ENCODE measurements around the gene HAT1. TPM values are rescaled to one million over a fixed set of nuclear protein-coding genes. Genes with fewer than 3 reads are reported as not detected.

HAT1 gene
- total and polyA plus RNA-seq, 10 of the 15 experiments (the other 5 are each of a cell fraction or from before 2014, with no cell fraction given) = 60.0 to 225 (median 130) TPM

GRCh38 chr2:171922230-171923022, at the start of gene HAT1 (continued):
- TF ChIP-seq REST (IDR thresholded peaks at IDR 0.05; ENCODE audit: low read depth, low read length) (no peak), WRNIP1 (IDR thresholded peaks at IDR 0.05; ENCODE audit: borderline replicate concordance, low read depth, low read length) (0 out of 2 replicates have a peak, but pooled peaks have one; percentile 45), BCL3 (IDR thresholded peaks at IDR 0.05; ENCODE audit: borderline replicate concordance, insufficient read depth, low read depth, low read length, poor library complexity, severe bottlenecking) (no peak), RB1 (IDR thresholded peaks at IDR 0.05; ENCODE audit: borderline replicate concordance) (peak; percentile 97), BMI1 (IDR thresholded peaks at IDR 0.05; ENCODE audit: borderline replicate concordance) (peak; percentile 83; the same call in 1 of the 2 replicates), RUNX3 (IDR thresholded peaks at IDR 0.05; ENCODE audit: low read length) (peak; percentile 61; the same call in 1 of the 2 replicates), NFYB (IDR thresholded peaks at IDR 0.05; ENCODE audit: insufficient read depth, low read depth, low read length) (peak; percentile 57; the same call in 1 of the 2 replicates), NR2C2 (IDR thresholded peaks at IDR 0.05; ENCODE audit: borderline replicate concordance, control insufficient read depth, insufficient read length, low read depth) (no peak), ATF7 (IDR thresholded peaks at IDR 0.05; ENCODE audit: low read depth) (peak; percentile 93), RCOR1 (conservative IDR thresholded peaks at IDR 0.05; ENCODE audit: low read depth, low read length) (0 out of 2 replicates have a peak, but pooled peaks have one; percentile 31), RFX5 (IDR thresholded peaks at IDR 0.05; ENCODE audit: low read depth, low read length) (0 out of 2 replicates have a peak, but pooled peaks have one; percentile 58), HDGF (IDR thresholded peaks at IDR 0.05) (no peak), CHD2 (IDR thresholded peaks at IDR 0.05; ENCODE audit: borderline replicate concordance, low read depth, low read length) (peak; percentile 46; the same call in 1 of the 2 replicates), MAX (IDR thresholded peaks at IDR 0.05; ENCODE audit: low read depth, low read length) (peak; percentile 65), POLR2AphosphoS2 (IDR thresholded peaks at IDR 0.05; ENCODE audit: low read depth, low read length) (0 out of 2 replicates have a peak, but pooled peaks have one; percentile 15), SMAD5 (IDR thresholded peaks at IDR 0.05; ENCODE audit: low read depth) (0 out of 2 replicates have a peak, but pooled peaks have one; percentile 7), HSF1 (IDR thresholded peaks at IDR 0.05; ENCODE audit: low read depth, low read length) (no peak), CTCF (IDR thresholded peaks at IDR 0.05 in 2 of 3, conservative IDR thresholded peaks at IDR 0.05 in 1 of 3; ENCODE audit: control insufficient read depth in 2 of 3, extremely low read depth in 1 of 3, insufficient read depth in 1 of 3, low read depth in 3 of 3, low read length in 3 of 3) (no peak), ETV6 (conservative IDR thresholded peaks at IDR 0.05 in 1 of 2, IDR thresholded peaks at IDR 0.05 in 1 of 2; ENCODE audit: borderline replicate concordance in 1 of 2, low read depth in 1 of 2) (no peak), CREM (IDR thresholded peaks at IDR 0.05; ENCODE audit: low read depth) (peak; percentile 98)
